CD4-positive, alpha-beta T cell treated with Interleukin-4 for 4 hours (primary cell): ENCODE measurements around the gene PTRHD1.

ENCODE experiments used
- DNase-seq: peaks from one replicate; pipeline ENCODE4 v3.0.0-alpha.2; 2020

The PTRHD1 gene

GRCh38 chr2:24828238-24828996 lies 35.2 kb upstream of the PTRHD1 start:
- DNase-seq, result no peak

- peak; percentile 73 for DNase-seq
Observed at GRCh38 chr2:24827321-24828237, 34.4 kb upstream of the PTRHD1 start.

GRCh38 chr2:24826773-24827145 lies 33.6 kb upstream of the PTRHD1 start:
- DNase-seq, result no peak

GRCh38 chr2:24825883-24826772 lies 32.9 kb upstream of the PTRHD1 start:
- no peak for DNase-seq

DNA sequence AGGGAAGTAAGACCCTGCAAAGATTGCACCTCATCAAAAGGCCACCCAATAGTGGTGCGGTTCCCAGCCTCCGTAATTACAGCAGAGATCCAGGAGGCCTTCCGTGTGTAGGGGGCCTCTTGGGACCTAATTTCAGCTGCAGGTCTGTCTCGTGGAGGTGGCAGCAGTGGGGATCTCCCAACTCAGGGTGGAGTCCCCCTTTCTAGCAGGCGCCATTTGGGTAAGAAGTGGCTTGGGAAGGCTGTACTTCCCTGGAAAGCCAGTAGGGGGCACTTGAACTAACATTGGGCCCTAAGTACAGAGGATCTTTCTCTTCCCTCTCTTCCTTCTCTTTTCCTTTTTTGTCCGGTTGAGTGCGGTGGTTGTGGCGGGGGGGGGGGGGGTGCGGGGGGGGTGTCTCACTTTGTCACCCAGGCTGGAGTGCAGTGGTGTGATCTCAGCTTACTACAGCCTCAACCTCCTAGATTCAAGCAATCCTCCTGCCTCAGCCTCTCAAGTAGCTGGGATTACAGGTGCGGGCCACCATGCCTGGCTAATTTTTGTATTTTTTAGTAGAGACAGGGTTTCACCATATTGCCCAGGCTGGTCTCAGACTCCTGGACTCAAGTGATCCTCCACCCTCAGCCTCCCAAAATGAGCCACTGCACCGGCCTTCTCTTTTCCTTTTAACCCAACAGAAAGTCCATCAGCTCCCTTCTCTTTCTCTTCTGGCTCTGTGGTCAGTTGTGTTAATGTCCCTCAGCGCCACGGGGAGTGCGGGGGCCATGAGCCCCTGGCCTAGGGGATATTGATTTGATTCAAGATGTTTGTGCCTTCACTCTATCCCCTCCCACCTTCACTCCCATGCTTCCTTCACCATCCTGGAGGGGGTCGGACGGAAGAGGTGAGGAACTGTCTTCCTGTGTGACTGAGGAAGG lies 32.0 kb upstream of the PTRHD1 start:
- DNase-seq, result peak; percentile 10

- no peak for DNase-seq
Observed at GRCh38 chr2:24824071-24824588, 30.9 kb upstream of the PTRHD1 start.

GRCh38 chr2:24822049-24822706 lies 29.0 kb upstream of the PTRHD1 start:
- no peak for DNase-seq

DNA sequence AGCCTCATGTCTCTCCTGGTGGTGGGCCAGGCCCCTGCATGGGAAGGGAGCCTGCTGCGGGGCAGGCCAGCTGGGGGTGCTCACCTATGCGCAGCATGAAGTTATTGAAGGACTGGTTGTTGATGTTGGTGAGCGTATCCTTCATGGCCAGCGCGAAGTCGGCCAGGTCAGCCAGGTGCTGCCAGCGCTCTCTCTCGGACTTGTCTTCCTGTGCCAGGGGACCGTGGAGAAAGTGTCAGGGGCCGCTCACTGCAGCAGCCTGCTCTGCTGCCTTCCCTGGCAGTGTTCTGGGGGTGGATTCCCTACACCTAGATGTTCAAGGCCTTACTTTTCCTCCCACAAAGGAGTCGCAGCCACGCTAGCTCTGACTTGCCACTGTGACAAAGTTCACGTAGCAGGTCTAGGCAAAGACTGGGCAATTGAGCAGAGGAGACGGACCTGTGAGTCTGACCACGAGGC lies 28.3 kb upstream of the PTRHD1 start:
- DNase-seq, result no peak

DNA sequence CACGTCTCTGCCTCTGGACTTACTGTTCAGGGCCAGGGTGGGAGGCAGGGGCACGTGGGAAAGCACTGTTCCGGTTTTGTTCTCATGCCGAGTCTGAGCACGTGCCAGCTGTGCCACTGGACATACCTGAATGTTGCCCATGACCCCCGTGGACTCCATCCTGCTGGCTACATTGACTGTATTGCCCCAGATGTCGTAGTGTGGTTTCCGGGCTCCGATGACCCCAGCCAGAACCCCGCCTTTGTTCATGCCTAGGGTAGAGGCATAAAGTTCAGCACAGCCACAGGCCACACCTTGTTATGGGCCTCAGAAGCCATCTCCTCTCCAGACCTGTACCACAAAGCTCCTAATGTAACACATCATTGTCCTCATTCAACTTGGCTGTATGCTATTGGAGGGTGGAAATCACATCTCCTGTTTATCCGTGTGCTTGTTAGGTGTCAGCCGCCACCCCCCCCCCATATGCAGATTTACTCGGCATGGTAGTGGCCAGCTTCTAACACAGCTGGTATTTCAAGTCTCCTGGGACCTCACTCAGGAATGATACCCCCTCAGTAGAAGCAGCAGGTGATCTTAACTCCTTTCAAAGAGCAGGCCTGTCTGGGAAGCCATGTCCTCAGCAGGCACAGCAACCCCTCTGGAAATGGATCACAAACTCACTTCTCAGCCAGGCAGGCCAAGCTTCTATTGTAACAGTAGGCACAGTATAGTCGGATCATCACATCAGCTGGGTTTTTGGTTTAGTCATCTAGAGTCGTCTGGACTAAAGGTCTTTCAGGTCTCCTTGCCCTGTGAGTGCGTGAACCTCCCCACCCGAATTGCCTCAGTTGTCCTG lies 27.6 kb upstream of the PTRHD1 start:
- DNase-seq, result no peak

GRCh38 chr2:24820175-24820513 lies 27.0 kb upstream of the PTRHD1 start:
- no peak for DNase-seq

- no peak for DNase-seq
Observed at GRCh38 chr2:24819442-24820174, 26.4 kb upstream of the PTRHD1 start.

DNA sequence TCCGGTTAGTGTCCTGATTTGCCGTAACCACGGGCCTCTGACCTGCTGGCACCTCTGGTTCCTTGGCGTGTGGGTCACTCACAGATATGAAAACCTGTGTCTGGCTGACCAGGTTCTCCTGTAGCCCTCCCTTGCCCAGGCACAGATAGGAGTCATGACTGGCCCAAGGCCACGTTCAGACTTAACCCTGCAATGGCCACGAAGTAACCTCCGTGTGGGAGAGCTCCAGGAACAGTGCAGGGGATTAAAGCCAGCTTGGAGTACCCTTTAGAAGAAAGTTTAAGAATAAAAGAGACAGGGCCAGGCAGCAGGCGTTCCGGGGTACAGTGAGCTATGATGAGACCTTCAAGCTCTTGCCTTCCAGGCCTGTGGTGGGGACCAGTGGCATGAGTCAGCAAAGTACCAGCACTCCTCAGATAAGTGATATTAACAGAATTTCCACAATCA lies 25.6 kb upstream of the PTRHD1 start:
- no peak for DNase-seq

GRCh38 chr2:24816884-24817283 lies 23.7 kb upstream of the PTRHD1 start:
- DNase-seq, result no peak

- no peak for DNase-seq
Observed at GRCh38 chr2:24816404-24816803, 23.2 kb upstream of the PTRHD1 start.

GRCh38 chr2:24815171-24815570 lies 22.0 kb upstream of the PTRHD1 start:
- DNase-seq, result no peak

- no peak for DNase-seq
Observed at GRCh38 chr2:24814516-24814915, 21.3 kb upstream of the PTRHD1 start.

GRCh38 chr2:24813691-24814137 lies 20.5 kb upstream of the PTRHD1 start:
- DNase-seq, result no peak

DNA sequence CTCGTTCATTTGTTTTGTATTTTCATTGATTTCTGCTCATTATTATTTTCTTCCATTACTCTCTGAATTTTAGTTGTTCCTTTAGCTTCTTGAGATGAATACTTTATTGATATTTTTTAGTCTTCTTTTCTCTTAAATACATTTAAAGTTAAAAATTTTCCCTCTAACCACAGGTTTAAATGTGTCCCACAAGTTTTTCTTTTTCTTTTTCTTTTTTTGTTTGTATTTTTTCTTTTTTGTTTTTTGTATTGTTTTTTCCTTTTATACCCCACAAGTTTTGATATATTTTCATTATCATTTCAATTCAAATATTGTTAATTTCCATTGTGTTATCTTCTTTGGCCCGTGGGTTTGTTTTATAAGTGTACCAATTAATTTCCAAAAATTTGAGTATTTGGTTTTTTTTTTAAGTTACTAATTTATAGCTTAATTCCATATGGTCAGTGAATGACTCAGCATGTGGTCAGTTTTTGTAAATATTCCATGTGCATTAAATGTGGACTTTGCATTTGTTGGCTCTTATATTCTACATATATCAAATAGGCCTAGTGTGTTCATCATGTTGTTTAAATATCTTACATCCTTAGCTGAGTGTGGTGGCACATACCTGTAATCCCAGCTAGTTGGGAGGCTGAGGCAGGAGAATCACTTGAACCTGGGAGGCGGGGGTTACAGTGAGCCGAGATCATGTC lies 16.3 kb upstream of the PTRHD1 start:
- DNase-seq, result no peak

GRCh38 chr2:24806661-24807036 lies 13.5 kb upstream of the PTRHD1 start:
- no peak for DNase-seq
